ENCODE measurements around the gene GALNT9.
"Not testable (repeated sequence)": the region's sequence is repeated elsewhere in the genome, so short reads cannot be mapped to it uniquely, and the experiment has no call there.

The GALNT9 gene

DNA sequence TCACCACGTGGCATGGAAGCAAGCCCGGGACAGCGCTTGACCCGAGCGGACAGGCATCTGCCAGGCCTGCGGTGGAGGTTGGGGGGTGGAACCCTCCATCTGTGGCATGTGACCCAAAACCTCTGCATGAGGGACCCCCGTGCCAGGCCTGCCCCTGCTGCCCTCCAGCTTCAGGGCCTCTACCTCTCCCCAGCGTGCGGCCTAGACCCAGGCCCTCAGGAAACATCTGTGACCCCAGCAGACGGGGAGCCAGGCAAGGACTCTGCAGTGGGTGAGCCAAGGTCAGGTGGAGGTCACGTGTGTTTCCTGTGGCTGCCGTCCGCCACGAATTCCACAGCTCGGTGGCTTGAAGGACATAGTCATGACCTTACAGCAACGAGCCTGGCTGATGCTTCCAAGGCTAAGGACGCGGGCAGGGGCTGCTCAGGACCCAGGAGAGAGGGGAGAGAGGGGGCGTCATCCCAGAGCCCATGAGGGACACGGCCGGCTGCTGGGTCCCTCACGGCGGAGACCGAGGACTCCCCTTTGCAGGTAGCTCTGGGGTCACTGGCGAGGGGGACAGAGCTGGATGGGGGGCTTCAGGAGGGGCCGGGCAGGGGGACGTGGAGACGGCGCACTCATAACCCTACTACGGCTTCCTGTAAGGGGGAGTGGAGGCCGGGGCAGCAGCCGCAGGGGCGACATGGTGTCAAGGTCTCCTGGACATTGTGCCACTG lies 91.5 kb downstream of the GALNT9 start:
- no peak for DNase-seq (ENCODE audit: low read depth in 2 of 3, low spot score in 1 of 3)

DNA sequence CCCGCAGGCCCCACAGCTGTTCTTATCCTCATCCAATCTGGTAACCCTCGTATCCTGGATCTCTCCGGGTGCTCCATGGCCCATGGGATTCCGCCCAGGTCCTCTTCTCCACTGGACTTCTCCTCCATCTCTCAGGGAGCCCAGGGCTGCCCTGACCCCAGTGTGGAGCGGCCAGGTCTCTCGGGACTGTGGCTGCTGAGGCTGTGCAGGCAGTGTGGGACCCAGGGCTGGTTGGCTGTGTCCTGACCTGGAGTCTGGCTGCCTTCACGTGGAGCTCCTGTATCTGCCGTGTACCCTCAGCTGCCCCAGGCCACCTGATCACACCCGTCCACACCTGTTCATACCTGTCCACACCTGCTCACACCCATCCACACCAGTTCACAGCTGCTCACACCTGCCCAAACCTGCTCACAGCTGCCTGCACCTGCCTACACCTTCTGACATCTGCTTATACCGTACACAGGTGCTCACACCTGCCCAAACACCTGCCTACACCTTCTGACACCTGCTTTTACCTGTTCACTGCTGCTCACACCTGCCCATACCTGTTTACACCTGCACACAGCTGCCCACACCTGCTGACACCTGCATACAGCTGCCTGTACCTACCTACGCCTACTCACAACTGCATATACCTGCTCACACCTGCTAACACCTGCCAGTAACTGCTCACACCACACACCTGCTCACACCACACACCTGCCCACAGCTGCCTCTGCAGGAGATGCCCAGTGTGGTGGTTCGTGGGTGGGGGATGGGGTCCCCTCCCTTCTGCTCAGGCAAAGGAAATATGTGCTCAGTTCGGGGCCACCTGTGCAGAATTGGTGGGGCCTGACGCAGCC lies 92.2 kb downstream of the GALNT9 start:
- no peak for DNase-seq (ENCODE audit: low read depth in 2 of 3, low spot score in 1 of 3)

DNA sequence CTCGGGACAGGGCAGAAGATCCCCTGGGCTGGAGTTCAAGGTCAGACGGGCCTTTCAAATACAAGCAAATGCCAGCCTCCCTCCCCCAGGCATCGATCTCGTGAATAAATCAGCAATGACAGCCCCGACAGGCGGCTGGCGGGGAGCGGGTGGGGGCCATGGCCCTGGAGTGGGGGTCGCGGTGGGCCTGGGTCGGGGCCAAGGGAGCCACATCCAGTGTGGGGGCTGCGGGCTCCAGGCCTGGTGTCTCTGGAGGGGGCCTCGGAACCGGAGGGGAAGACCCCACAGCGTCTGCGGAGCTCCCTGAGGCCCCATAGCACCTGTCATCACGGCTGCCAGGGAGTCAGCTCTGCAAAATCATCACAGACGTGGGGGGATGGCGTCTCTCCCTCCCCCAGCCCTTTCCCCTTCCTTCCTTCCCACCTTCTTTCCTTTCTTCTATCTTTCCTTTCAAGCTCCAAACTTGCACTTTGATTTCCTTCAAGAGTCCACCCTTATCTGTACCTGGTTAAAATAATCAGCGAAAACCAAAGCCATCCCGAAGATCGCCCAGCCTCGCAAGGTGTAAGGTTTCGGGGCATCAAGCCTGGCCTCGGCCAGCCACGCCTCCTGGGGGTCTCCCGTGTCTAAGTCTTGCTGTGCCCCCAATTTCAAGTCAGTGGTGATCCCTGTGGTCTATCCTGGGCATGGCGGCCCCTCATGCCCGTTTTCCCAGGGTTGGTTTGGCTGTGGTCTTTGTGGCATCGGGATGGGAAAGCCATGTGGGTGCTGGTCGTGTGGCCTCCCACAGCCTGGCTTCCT lies 93.1 kb downstream of the GALNT9 start:
- no peak for DNase-seq (ENCODE audit: low read depth in 2 of 3, low spot score in 1 of 3)

DNA sequence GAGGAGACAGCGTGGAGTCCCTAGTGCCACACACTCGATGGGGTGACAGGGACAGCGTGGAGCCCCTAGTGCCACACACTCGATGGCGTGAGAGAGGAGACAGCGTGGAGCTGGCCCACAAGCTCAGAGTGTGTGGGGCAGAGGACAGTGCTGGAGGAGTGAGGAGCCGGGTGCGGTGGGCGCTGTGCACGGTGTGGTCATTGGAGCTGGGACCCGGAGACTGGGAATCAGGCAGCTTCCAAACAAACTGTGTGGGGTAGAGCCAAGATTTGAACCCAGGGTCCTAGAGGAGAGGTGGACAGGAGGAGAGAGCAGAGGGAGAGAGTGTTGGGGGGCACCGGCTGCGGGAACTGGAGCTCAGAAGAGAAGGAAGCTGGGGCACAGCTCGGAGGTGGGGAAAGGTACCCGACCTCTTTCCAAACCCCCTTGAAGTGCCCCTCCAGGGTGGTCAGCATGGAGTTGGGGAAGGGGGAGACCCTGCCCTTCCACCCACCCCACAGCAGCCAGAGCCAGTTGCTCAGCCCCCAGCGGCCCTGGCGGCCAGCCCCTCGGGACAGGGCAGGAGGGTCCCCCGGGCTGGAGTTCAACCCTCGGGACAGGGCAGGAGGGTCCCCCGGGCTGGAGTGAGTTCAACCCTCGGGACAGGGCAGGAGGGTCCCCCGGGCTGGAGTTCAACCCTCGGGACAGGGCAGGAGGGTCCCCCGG lies 94.1 kb downstream of the GALNT9 start:
- DNase-seq (ENCODE audit: low read depth in 2 of 3, low spot score in 1 of 3) = no peak

DNA sequence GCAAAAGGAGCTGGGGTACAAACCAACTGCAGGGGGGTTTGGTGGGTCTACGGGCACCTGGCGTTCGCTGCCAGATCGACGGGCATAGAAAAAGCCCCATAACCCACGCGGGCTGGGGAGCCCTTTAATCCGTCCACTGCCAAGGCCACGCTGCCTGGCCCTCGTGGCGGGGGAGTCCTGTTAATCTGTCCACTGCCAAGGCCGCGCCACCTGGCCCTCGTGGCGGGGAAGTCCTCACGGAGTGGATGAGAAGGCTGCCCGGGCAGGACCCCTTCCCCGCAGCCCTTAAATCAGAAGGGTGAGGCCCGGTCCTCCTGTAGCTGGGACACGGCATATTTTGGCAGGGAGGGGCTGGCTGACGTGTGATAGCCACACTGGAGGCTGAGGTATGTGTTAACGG lies 99.0 kb downstream of the GALNT9 start:
- no peak for DNase-seq (ENCODE audit: low read depth in 2 of 3, low spot score in 1 of 3)

DNA sequence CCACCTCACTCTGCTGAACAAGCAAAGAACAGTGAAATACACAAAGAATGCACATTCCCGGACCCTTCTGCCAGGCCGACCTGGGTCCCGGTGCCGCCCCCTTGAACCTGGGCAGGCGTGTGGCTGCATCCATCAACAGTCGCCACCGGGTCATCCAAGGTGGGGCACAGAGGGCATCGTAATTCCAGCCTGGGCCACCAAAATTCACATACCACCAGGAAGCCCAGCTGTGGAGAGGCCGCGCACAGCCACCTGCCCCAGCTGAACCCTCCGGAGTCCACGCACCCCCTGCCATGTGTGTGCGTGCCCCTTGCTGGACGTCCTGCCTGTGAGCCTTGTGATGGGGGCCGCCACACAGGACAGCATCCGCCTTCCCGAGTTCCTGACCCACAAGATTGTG lies 99.5 kb downstream of the GALNT9 start:
- DNase-seq (ENCODE audit: low read depth in 2 of 3, low spot score in 1 of 3) = no peak

DNA sequence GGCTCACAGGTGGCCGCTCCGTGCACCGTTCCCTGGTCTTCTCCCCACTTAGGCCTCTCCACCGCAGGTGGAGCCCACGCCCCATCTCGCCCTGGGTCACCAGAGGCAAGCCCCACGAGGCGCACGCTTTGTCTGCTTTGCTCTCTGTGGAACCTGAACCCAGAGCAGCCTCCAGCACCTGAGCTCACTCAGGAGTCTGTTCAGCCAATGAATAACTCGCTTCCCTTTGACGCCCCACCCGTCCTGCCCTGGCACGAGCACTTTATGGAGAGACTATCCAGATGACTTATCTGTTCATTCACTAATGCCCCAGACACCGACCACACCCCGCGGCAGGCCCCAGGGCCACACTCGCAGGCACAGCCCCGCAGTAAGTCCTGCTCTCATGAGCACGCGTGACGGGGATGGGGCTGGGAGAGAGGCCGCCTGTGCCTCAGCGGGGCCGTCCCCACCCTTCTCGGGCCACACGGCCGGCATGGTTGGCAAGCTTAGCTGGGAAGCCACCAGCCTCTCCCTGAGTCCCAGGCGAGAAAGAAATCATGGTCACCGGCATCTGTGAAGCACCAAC lies 100.1 kb downstream of the GALNT9 start:
- no peak for DNase-seq (ENCODE audit: low read depth in 2 of 3, low spot score in 1 of 3)

DNA sequence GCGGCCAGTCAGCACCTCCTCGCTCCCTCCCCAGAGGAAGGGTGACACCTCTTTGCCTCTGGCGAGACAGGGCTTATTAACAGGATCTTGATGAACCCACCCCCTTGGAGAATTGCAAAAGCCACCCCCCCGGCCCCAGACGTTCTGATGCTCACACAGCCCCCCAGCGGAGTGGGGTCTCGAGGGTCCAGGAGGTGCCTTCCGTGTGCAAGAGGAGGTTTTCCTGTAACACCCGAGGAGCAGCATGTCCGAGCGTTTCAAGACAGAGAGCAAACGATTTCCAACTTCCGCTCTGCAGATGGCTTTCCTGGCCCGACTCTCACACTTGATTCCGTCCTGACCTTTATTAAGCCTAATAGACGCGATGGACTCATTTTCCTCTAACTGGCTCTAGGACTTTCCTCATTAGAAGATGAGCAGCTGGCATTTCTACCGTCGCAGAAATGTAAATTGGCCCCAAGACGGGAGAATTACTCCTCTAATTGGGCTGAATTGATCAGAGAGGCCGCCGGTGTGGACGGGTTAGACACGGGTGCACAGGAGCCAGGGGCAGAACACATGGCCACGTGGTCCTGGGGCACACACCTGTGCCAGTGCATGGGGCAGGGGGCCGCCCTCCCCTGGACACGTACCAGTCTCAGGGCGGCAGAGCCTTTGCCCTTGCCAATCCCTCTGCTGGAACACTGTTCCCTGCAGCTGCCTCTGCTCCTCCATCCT lies 100.8 kb downstream of the GALNT9 start:
- DNase-seq (ENCODE audit: low read depth in 2 of 3, low spot score in 1 of 3) = no peak

DNA sequence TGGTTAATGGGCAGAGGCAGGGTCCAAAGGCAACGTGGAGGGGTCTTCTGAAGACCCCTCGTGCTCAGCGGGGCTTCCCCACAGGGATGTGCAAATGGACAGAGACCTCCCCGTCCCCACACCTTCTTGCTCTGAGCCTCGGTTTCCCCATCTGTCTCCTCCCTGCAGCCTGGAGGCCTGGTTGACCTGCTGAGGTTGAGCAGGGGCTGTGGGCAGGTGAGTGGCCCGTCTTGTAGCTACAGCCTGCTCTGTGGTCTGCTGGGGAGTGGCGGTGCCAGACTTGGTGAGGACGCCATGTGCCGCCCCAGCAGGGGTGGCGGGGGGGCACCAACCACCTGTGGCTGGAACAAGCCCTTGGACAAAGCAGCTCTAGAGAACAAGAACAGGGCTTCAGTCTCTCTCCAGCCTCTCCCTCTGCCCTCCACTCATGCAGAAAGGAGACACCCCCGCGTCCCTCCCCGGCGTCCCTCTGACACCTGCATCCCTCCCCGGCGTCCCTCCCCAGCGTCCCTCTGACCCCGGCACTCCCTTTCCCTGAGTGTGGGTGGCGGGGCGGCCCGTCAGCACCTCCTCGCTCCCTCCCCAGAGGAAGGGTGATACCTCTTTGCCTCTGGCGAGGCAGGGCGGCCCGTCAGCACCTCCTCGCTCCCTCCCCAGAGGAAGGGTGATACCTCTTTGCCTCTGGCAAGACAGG lies 101.5 kb downstream of the GALNT9 start:
- no peak for DNase-seq (ENCODE audit: low read depth in 2 of 3, low spot score in 1 of 3)

DNA sequence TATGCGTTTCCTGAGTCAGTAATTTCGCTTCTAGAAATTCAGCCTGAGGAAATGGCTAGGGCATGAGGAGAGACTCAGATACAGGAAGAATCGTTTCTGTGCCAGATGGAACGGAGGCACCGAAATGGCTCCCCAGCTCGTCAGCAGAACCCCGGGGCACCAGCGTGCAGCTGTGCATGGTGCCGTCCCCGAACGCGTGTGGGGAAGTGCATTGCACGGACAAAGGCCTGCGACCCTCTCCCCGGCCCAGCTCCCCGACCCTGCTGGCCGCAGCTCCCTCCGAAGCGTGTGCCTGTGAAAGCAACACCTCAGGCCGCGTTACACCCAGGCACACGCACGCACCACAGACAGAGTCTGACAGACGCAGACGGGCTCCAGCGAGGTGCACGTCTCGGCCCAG lies 102.3 kb downstream of the GALNT9 start:
- no peak for DNase-seq (ENCODE audit: low read depth in 2 of 3, low spot score in 1 of 3)

DNA sequence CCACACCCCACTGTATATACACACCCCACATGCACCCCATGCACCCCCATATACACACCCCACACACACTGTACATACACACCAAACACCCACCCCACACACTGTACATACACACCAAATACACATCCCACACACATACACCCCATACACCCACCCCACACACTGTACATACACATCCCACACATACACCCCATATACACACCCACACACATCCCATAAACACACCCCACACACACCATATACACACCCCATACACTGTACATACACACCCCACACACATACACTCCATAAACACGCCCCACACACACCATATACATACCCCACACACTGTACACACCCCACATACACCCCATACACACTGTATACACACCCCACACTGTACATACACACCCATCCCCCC lies 102.8 kb downstream of the GALNT9 start:
- DNase-seq (ENCODE audit: low read depth in 2 of 3, low spot score in 1 of 3) = no peak

DNA sequence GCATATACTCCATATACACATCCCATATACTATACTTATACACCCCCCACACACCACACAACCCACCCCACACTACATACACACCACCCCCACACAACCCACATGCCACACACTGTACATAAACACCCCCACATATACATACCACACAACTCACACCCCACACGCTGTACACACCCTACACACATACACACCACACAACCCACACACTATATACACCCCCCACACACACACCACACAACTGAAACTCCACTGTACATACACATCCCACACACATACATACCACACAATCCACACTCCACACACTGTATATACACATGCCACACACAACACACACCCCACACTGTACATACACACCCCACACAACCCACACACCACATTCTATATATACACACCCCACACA lies 104.2 kb downstream of the GALNT9 start:
- DNase-seq (ENCODE audit: low read depth in 2 of 3, low spot score in 1 of 3) = no peak

DNA sequence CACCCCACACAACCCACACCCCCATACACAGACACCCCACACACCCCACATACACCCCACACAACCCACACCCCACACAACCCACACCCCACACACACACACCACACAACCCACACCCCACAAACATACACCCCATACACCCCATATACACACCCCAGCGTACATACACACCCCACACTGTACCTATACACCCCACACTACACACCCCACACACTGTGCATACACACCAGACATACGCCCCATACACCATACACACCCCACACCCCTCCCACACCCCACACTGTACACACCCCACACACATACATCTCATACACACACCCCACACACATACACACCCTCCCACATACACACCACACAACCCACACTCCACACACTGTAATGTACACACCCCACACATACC lies 104.9 kb downstream of the GALNT9 start:
- DNase-seq (ENCODE audit: low read depth in 2 of 3, low spot score in 1 of 3) = no peak

DNA sequence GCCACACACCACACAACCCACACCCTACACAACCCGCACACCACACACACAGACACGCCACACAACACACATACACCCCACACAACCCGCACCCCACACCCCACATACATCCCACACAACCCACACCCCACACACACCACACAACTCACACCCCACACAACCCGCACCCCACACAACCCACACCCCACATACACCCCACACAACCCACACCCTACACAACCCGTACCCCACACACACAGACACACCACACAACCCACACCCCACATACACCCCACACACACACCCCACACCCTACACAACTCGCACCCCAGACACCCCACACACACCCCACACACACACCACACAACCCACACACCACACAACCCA lies 106.6 kb downstream of the GALNT9 start:
- DNase-seq (ENCODE audit: low read depth in 2 of 3, low spot score in 1 of 3) = no peak

DNA sequence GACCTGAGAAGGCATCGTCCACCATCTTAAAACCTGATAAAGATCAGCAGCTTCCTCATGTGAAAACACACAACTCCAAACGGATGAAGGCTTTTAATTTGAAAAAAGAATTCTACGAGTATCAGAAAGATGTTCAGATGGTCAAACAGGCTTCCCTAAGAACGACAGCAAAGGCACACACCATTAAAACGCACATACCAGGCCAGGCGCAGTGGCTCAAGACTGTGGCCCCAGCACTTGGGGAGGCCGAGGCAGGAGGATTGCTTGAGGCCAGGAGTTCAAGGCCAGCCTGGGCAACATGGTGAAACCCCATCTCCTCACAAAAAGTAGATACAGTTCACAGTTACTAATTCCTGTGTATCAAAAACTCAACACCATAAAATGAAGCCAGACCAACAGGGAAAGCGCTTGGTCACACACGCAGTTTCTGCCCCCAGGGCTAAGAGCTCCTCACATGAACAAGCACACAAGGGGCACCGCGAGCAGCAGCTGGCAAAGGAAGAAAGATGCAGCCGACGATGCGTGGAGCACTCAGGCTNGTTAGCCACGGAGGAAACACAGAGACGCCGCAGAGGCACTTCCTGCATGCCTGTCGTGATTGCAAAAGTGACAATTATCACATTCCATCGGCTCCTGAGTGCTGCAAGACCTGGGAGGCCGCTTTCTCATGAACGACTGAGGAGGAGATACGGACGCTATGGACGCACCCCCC lies 107.1 kb downstream of the GALNT9 start:
- DNase-seq (ENCODE audit: low read depth in 2 of 3, low spot score in 1 of 3) = no peak

DNA sequence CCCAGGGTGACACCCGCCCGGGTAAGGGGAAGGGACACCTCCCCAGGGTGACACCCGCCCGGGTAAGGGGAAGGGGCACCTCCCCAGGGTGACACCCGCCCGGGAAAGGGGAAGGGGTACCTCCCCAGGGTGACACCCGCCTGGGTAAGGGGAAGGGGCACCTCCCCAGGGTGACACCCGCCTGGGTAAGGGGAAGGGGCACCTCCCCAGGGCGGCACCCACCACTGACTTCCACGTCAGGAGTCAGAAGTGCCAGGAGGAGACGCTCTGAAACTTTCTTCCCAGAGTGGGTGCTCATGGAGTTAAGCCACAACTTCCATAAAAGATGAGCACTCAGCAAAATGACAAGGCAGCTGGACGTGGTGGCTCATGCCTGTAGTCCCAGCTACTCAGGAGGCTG lies 109.6 kb downstream of the GALNT9 start:
- DNase-seq (ENCODE audit: low read depth in 2 of 3, low spot score in 1 of 3) = not testable (repeated sequence)

DNA sequence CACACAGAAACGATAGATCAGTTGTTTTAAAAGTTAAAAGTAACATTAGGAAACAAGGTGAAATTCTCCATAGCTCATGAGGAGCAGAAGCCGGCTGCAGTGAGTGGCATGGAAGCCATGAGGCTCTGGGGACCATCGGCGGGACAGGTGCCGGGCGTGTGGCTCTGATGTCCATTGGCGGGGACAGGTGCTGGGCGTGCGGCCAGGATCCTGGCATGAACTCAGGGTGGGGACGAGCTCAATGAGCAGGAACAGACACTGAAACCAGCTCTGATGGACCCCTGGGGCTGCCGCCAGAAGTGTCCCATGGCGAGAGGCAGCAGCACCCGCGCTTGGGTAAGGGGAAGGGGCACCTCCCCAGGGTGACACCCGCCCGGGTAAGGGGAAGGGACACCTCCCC lies 110.1 kb downstream of the GALNT9 start:
- DNase-seq (ENCODE audit: low read depth in 2 of 3, low spot score in 1 of 3) = no peak

DNA sequence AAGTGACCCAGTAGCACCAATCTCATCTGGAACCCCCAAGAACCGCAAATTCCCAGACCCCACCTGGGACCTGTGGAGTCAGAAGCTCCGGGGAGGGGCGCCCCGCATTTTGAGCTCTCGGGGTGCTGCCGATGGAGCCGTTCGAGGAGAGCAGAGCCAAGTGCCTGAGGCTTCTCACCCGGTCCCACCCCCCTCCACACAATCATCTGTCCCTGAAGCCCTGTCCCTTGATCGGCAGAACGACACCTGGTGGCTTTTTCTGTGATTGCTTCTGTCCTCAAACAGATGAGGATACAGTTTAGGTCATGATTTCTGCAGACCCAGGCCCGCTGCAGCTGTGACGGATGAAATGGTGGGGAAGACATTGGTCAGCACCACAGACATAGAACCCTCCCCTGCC lies 110.5 kb downstream of the GALNT9 start:
- DNase-seq (ENCODE audit: low read depth in 2 of 3, low spot score in 1 of 3) = peak; percentile 13 to 34 (median 20)

DNA sequence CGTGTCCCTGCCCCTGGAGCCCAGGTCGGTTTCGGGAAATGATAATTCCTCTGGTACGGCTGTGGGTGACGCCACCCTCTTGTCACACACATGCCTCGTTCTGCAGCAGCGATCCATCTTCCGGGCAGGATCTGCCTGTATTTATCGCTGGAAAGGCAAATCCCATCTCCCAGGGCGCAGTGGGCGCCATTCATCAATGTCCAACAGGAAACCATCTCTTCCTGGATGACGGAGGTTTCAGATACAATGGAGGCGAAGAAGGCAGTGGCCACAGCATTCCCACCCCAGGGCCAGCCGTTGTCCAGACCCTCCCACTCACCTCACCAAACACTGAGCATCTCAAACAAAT lies 110.9 kb downstream of the GALNT9 start:
- no peak for DNase-seq (ENCODE audit: low read depth in 2 of 3, low spot score in 1 of 3)

Measured in stimulated activated CD4-positive, alpha-beta T cell treated with anti-CD3 and anti-CD28 coated beads, Interleukin-12 subunit alpha, Interleukin-12 subunit beta, amount 100 ng/mL, for 48 hours (primary cell).